22Rv1 (cell line): ENCODE measurements around the gene PCNX1.

ENCODE experiments used
- CTCF ChIP-seq: fragments of 450-650 bp; IDR thresholded peaks from 2 replicates; pipeline ENCODE4 v1.5.1; 2017; ENCODE audit warnings: mild to moderate bottlenecking
- ZFX ChIP-seq: fragments of 450-650 bp; IDR thresholded peaks from 2 replicates; pipeline ENCODE4 v1.6.1; 2017; ENCODE audit warnings: antibody characterized with exemption, borderline replicate concordance

GRCh38 chr14:71078500-71078899 lies 171.2 kb downstream of the PCNX1 start:
- TF ChIP-seq CTCF, result no peak
- no peak for TF ChIP-seq ZFX
